Measurements from ENCODE around the gene PAQR9. TPM values are rescaled to one million over a fixed set of nuclear protein-coding genes. Genes with fewer than 3 reads are reported as not detected.
A peak's percentile ranks its signal among the peaks of the same experiment; 100 is the strongest.
"Not testable (repeated sequence)": the region's sequence is repeated elsewhere in the genome, so short reads cannot be mapped to it uniquely, and the experiment has no call there.

PAQR9 gene
- total RNA-seq, 4 donors from 2014 or later, result 0.14 TPM; not detected in 3

DNA sequence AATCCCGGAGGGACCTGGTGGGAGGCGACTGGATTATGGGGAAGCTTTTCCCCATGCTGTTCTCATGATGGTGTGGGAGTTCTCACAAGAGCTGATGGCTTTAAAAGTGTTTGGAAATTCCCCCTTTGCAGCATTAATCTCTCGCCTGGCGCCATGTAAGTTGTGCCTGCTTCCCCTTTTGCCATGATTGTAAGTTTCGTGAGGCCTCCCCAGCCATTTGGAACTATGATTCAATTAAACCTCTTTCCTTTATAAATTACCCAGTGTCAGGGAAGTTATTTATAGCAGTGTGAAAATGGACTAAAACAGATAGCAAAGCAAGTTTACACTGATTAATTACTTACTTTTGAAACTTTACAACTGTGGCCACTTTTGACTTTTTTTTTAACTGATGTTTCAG is 27.2 kb upstream of the PAQR9 start:
- DNase-seq, result no peak
- Histone ChIP-seq H3K27ac (no peak overlapping the region), H3K4me1 (no peaks in the 10 kb centered on the region), H3K36me3 (no peaks in the 10 kb centered on the region), H3K4me3 (no peak overlapping the region), H3K9me3 (no peaks in the 10 kb centered on the region), H3K27me3 (no peaks in the 10 kb centered on the region)
- intact Hi-C loops (cut with DNase I; ENCODE audit: low total_unique reads), result loop anchor here (10.0 kb wide), 1 partner anchor 396 kb away; the partner anchor contains the start of gene PLS1
- no peak for TF ChIP-seq POLR2A (IDR thresholded peaks at IDR 0.05)
- TF ChIP-seq, protein P1, sequence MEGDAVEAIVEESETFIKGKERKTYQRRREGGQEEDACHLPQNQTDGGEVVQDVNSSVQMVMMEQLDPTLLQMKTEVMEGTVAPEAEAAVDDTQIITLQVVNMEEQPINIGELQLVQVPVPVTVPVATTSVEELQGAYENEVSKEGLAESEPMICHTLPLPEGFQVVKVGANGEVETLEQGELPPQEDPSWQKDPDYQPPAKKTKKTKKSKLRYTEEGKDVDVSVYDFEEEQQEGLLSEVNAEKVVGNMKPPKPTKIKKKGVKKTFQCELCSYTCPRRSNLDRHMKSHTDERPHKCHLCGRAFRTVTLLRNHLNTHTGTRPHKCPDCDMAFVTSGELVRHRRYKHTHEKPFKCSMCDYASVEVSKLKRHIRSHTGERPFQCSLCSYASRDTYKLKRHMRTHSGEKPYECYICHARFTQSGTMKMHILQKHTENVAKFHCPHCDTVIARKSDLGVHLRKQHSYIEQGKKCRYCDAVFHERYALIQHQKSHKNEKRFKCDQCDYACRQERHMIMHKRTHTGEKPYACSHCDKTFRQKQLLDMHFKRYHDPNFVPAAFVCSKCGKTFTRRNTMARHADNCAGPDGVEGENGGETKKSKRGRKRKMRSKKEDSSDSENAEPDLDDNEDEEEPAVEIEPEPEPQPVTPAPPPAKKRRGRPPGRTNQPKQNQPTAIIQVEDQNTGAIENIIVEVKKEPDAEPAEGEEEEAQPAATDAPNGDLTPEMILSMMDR (IDR thresholded peaks at IDR 0.05), result no peak

DNA sequence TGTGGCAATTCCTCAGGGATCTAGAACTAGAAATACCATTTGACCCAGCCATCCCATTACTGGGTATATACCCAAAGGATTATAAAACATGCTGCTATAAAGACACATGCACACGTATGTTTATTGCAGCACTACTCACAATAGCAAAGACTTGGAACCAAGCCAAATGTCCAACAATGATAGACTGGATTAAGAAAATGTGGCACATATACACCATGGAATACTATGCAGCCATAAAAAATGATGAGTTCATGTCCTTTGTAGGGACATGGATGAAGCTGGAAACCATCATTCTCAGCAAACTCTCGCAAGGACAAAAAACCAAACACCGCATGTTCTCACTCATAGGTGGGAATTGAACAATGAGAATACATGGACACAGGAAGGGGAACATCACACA is 25.4 kb upstream of the PAQR9 start:
- H3K9me3 ChIP-seq; intact Hi-C loops (cut with DNase I; ENCODE audit: low total_unique reads); H3K4me3 ChIP-seq; DNase-seq; H3K27me3 ChIP-seq; H3K27ac ChIP-seq; H3K36me3 ChIP-seq; H3K4me1 ChIP-seq: not testable (repeated sequence)

DNA sequence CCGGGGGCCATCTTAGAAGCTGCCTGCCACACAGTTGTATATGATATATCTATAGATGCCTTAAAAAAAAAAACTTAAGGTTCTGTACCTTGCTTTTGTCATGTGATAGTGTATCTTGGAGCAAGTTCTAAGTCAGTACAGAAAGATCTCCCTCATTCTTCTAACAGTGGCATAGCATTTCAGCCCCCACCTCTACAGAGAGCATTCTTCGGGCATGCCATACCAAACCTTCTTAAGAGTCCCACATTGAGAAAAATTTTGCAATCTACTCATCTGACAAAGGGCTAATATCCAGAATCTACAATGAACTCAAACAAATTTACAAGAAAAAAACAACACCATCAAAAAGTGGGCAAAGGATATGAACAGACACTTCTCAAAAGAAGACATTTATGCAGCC is 24.7 kb upstream of the PAQR9 start:
- H3K27me3 ChIP-seq; H3K9me3 ChIP-seq; intact Hi-C loops (cut with DNase I; ENCODE audit: low total_unique reads); DNase-seq; H3K4me1 ChIP-seq; H3K4me3 ChIP-seq; H3K27ac ChIP-seq; H3K36me3 ChIP-seq: not testable (repeated sequence)

DNA sequence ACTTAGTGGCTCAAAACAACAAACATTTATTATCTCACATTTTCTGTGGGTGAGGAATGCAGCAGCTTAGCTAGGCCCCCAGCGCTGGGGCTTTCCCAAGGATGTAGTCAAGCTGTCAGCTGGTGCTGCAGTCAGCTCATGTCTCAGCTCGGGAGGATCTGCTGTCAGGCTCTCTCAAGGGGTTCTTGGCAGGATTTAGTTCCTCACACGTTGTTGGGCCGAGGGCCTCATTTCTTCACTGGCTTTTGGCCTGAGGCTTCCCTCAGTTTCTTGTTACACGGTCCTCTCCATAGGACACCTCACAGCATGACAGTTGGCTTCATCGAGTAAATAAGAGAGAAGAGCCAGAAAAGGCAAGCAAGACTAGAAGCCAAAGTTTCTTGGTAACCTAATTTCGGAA is 24.2 kb upstream of the PAQR9 start:
- H3K9me3 ChIP-seq, result no peaks in the 10 kb centered on the region
- H3K27me3 ChIP-seq, result no peaks in the 10 kb centered on the region
- TF ChIP-seq, protein P1 (IDR thresholded peaks at IDR 0.05), result no peak
- TF ChIP-seq POLR2A (IDR thresholded peaks at IDR 0.05), result no peak
- no peaks in the 10 kb centered on the region for H3K4me1 ChIP-seq
- no peak overlapping the region for H3K4me3 ChIP-seq
- no peak for DNase-seq
- intact Hi-C loops (cut with DNase I; ENCODE audit: low total_unique reads), result no loop called here
- H3K36me3 ChIP-seq, result no peaks in the 10 kb centered on the region
- H3K27ac ChIP-seq, result no peak overlapping the region

DNA sequence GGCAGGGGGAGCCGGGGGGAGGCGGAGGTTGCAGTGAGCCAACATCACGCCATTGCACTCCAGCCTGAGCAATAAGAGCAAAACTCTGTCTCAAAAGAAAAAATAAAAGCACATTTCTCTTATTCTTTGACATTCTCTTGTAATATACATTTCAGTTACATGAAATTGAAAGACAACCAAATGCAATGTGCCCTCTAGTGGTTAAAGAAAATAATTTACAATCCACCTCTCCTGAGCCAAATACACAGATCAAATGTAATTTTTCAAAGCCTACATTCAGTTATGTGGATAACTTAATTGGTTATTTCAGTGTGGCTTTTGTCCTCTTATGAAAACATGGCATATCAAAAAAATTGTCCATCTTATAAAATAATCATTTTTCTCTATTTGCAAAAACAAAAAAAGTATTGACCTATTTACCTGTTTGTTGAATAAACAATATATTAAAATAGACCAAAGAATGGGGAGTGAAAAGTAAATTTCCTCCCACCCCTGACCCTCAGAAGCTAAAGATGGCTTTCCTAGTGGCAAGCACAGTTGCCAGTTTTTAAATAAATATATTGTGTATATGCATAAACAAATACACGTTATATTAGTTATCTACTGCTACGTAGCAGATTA is 23.7 kb upstream of the PAQR9 start:
- TF ChIP-seq, protein P1 (IDR thresholded peaks at IDR 0.05), result peak; percentile 45 to 63 (median 46)
- TF ChIP-seq POLR2A (IDR thresholded peaks at IDR 0.05), result no peak
- Histone ChIP-seq H3K36me3 (no peaks in the 10 kb centered on the region), H3K9me3 (no peaks in the 10 kb centered on the region), H3K4me1 (no peaks in the 10 kb centered on the region), H3K4me3 (no peak overlapping the region), H3K27me3 (no peaks in the 10 kb centered on the region), H3K27ac (no peak overlapping the region)
- intact Hi-C loops (cut with DNase I; ENCODE audit: low total_unique reads), result no loop called here
- no peak for DNase-seq

DNA sequence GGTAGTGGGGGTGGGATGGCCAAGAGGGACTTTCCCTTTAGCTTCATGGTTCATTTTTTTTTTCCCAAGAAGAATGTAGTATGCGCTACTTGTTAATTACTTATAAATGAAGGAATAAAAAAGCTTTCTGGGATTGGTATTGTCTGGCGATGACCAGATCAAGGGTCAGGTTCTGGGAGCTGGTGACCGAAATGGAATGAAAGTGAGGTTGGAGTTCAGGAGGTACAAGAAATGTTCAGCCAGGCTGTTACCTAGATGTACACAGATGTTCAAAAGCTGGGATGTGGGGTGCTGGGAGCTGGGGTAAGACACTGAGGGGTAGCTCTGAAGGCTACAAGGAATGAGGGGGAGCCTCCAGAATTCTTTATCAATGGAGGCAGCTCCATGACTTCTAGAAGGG is 20.8 kb upstream of the PAQR9 start:
- no peak for DNase-seq

More for the DNA sequence above, 20.8 kb upstream of the PAQR9 start:
- Histone ChIP-seq H3K9me3 (no peaks in the 10 kb centered on the region), H3K4me3 (no peak overlapping the region), H3K27ac (no peak overlapping the region), H3K4me1 (no peaks in the 10 kb centered on the region), H3K27me3 (no peaks in the 10 kb centered on the region), H3K36me3 (no peaks in the 10 kb centered on the region)
- TF ChIP-seq, protein P1 (IDR thresholded peaks at IDR 0.05), result no peak
- no peak for TF ChIP-seq POLR2A (IDR thresholded peaks at IDR 0.05)
- intact Hi-C loops (cut with DNase I; ENCODE audit: low total_unique reads), result no loop called here

All from uterus (tissue), 4 donors.